Measurements from ENCODE around the gene CNTFR. TPM values are rescaled to one million over a fixed set of nuclear protein-coding genes. Genes with fewer than 3 reads are reported as not detected.

Gene CNTFR
- total RNA-seq, 1 donor from 2014 or later: 8.3 TPM

- Histone ChIP-seq H3K9me3 (no peaks in the 10 kb centered on the region), H3K4me1 (no peaks in the 10 kb centered on the region), H3K4me3 (no peak overlapping the region), H3K27ac (no peak overlapping the region), H3K36me3 (peaks cover 0 to 5% of the 10 kb centered on the region in 2 donors), H3K27me3 (no peaks in the 10 kb centered on the region)
- TF ChIP-seq, protein P1, sequence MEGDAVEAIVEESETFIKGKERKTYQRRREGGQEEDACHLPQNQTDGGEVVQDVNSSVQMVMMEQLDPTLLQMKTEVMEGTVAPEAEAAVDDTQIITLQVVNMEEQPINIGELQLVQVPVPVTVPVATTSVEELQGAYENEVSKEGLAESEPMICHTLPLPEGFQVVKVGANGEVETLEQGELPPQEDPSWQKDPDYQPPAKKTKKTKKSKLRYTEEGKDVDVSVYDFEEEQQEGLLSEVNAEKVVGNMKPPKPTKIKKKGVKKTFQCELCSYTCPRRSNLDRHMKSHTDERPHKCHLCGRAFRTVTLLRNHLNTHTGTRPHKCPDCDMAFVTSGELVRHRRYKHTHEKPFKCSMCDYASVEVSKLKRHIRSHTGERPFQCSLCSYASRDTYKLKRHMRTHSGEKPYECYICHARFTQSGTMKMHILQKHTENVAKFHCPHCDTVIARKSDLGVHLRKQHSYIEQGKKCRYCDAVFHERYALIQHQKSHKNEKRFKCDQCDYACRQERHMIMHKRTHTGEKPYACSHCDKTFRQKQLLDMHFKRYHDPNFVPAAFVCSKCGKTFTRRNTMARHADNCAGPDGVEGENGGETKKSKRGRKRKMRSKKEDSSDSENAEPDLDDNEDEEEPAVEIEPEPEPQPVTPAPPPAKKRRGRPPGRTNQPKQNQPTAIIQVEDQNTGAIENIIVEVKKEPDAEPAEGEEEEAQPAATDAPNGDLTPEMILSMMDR (IDR thresholded peaks at IDR 0.05): no peak
- TF ChIP-seq POLR2A (IDR thresholded peaks at IDR 0.05): no peak
- TF ChIP-seq POLR2AphosphoS5 (IDR thresholded peaks at IDR 0.05; ENCODE audit: insufficient read depth in 1 of 2, low read depth in 1 of 2): no peak
- DNase-seq (ENCODE audit: extremely low spot score in 2 of 2): no peak
- intact Hi-C loops (cut with DNase I): no loop called here
These were observed 23.2 kb downstream of the CNTFR start for GRCh38 chr9:34566322-34566721.

DNA sequence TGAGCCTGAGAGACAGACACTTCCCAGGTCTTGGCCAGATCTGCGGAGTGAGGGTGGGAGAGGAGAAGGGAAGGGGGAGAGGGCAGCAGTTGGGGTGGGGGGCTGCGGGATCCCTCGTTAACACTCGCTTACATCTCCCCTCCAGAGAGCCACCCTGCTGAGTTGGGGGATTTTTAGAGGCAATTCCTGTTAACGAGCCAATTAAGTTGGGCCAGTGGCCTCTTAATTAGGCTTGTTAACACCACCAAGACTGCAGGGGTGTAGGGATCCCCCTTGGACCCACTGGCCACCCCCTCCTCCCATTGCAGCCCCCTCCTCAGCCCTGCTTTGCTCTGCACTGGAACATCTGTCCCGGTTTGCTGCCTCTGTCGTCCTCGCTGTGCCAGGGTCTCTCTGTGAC lies 23.7 kb downstream of the CNTFR start:
- TF ChIP-seq POLR2AphosphoS5 (IDR thresholded peaks at IDR 0.05; ENCODE audit: insufficient read depth in 1 of 2, low read depth in 1 of 2) (no peak), POLR2A (IDR thresholded peaks at IDR 0.05) (no peak)
- TF ChIP-seq, protein P1 (IDR thresholded peaks at IDR 0.05): no peak
- Histone ChIP-seq H3K36me3 (peaks cover 0 to 5% of the 10 kb centered on the region in 2 donors), H3K27ac (no peak overlapping the region), H3K27me3 (no peaks in the 10 kb centered on the region), H3K4me1 (peaks cover under 1% of the 10 kb centered on the region), H3K4me3 (no peak overlapping the region), H3K9me3 (no peaks in the 10 kb centered on the region)
- no peak for DNase-seq (ENCODE audit: extremely low spot score in 2 of 2)
- intact Hi-C loops (cut with DNase I): no loop called here

- no peak overlapping the region for H3K4me3 ChIP-seq
- intact Hi-C loops (cut with DNase I): no loop called here
- H3K9me3 ChIP-seq: no peaks in the 10 kb centered on the region
- no peak for DNase-seq (ENCODE audit: extremely low spot score in 2 of 2)
- peaks cover 0 to 5% of the 10 kb centered on the region in 2 donors for H3K36me3 ChIP-seq
- peaks cover 13% of the 10 kb centered on the region for H3K4me1 ChIP-seq
- TF ChIP-seq POLR2A (IDR thresholded peaks at IDR 0.05): no peak
- TF ChIP-seq, protein P1 (IDR thresholded peaks at IDR 0.05): no peak
- TF ChIP-seq POLR2AphosphoS5 (IDR thresholded peaks at IDR 0.05; ENCODE audit: insufficient read depth in 1 of 2, low read depth in 1 of 2): no peak
- H3K27me3 ChIP-seq: no peaks in the 10 kb centered on the region
- H3K27ac ChIP-seq: no peak overlapping the region
These were observed 24.9 kb downstream of the CNTFR start for GRCh38 chr9:34564617-34565016.

DNA sequence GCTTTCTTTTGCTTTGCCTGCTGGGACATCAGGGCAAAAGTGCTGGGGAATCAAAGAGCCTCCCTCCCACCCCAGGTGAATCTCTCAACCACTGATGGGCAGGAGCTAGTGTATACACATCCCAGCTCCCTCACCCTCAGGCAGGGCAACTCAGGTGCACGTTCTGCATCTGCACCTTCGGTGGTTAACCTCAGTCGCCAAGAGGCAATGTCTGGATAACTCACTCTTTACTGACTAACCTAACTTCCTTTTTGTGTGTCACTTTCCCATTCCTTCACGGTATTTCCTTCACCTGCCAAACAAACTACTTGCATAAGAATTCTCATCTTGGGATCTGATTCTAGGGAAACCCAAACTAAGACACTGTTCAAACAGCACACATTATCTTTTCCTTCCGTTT lies 26.3 kb downstream of the CNTFR start:
- intact Hi-C loops (cut with DNase I): no loop called here
- H3K27ac ChIP-seq: no peak overlapping the region
- H3K4me1 ChIP-seq: peaks cover 22% of the 10 kb centered on the region
- no peak overlapping the region for H3K4me3 ChIP-seq
- no peak for TF ChIP-seq POLR2AphosphoS5 (IDR thresholded peaks at IDR 0.05; ENCODE audit: insufficient read depth in 1 of 2, low read depth in 1 of 2)
- no peak for TF ChIP-seq POLR2A (IDR thresholded peaks at IDR 0.05)
- TF ChIP-seq, protein P1 (IDR thresholded peaks at IDR 0.05): no peak
- H3K36me3 ChIP-seq: peaks cover 0 to 5% of the 10 kb centered on the region in 2 donors
- DNase-seq (ENCODE audit: extremely low spot score in 2 of 2): no peak
- H3K9me3 ChIP-seq: no peaks in the 10 kb centered on the region
- no peaks in the 10 kb centered on the region for H3K27me3 ChIP-seq

DNA sequence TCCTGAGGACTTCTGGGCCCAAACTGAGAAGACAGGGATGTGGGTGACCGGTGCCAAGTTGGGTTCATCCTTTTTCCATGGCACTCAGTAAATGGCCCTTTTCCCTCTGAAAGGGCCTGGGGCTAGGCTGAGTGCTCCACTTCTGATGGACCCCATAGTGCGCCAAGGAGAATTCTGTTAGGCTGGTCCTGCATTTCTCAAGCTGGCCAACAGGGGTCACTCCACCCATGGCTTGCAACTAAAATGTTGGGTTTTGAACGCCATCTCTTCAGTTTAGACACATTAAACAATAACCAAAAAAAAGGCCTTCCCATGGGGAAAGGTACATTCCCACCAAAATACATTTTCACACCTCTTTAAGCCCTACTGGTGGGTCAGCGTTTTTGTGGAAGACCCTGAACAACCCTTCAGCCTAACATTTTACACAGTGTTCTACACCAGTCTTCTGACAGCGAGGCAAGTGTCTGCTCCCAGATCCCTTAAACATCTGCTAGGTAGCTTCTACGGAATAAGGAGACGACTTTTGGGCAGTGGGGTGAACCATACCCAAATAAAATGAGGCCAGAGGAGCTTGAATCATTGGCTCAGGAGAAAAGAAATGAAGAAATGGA lies 27.3 kb downstream of the CNTFR start:
- Histone ChIP-seq H3K4me3 (no peak overlapping the region), H3K27me3 (no peaks in the 10 kb centered on the region), H3K36me3 (peaks cover 0 to 5% of the 10 kb centered on the region in 2 donors), H3K4me1 (peaks cover 22% of the 10 kb centered on the region), H3K27ac (no peak overlapping the region), H3K9me3 (no peaks in the 10 kb centered on the region)
- TF ChIP-seq, protein P1 (IDR thresholded peaks at IDR 0.05): no peak
- TF ChIP-seq POLR2A (IDR thresholded peaks at IDR 0.05): no peak
- no peak for TF ChIP-seq POLR2AphosphoS5 (IDR thresholded peaks at IDR 0.05; ENCODE audit: insufficient read depth in 1 of 2, low read depth in 1 of 2)
- DNase-seq (ENCODE audit: extremely low spot score in 2 of 2): no peak
- intact Hi-C loops (cut with DNase I): no loop called here
